SK-N-SH treated with all-trans-retinoic acid at 6 μM for 48 hours (cell line): ENCODE data around the gene LUC7L2.
"Not testable (repeated sequence)": the region's sequence is repeated elsewhere in the genome, so short reads cannot be mapped to it uniquely, and the experiment has no call there.

Source experiments
- ATAC-seq: fragments of 200-7000 bp; cut with Tn5 transposase; 3 replicates; pipeline ENCODE4 v1.9.1; 2020; ENCODE audit warnings: mild to moderate bottlenecking, moderate library complexity
- ARNTL ChIP-seq: fragments of 450-650 bp; formaldehyde crosslinking; IDR thresholded peaks from 2 replicates; pipeline ENCODE4 v1.5.0; 2020; ENCODE audit warnings: low read depth, mild to moderate bottlenecking, moderate library complexity, borderline replicate concordance
- BACH2 ChIP-seq: fragments of 250-450 bp; sonication (Bioruptor Pico); IDR thresholded peaks from 2 replicates; pipeline ENCODE4 v1.9.0; 2021; ENCODE audit warnings: mild to moderate bottlenecking, borderline replicate concordance
- CREB5 ChIP-seq: fragments of 250-450 bp; sonication (Bioruptor Pico); IDR thresholded peaks from 2 replicates; pipeline ENCODE4 v1.5.1; 2020; ENCODE audit warnings: low read depth, mild to moderate bottlenecking, moderate library complexity
- CSDC2 ChIP-seq: fragments of 250-450 bp; sonication (Bioruptor Pico); IDR thresholded peaks from 2 replicates; pipeline ENCODE4 v1.5.0; 2020; ENCODE audit warnings: mild to moderate bottlenecking, moderate library complexity
- CSRNP3 ChIP-seq: fragments of 250-450 bp; sonication (Bioruptor Pico); IDR thresholded peaks from 2 replicates; pipeline ENCODE4 v1.5.1; 2021; ENCODE audit warnings: mild to moderate bottlenecking, moderate library complexity
- ESRRG ChIP-seq: fragments of 250-450 bp; sonication (Bioruptor Pico); IDR thresholded peaks from 2 replicates; pipeline ENCODE4 v1.6.1; 2021; ENCODE audit warnings: mild to moderate bottlenecking
- GLIS3 ChIP-seq: fragments of 250-450 bp; sonication (Bioruptor Pico); IDR thresholded peaks from 2 replicates; pipeline ENCODE4 v1.5.0; 2020; ENCODE audit warnings: mild to moderate bottlenecking, moderate library complexity
- ISL1 ChIP-seq: fragments of 250-450 bp; sonication (Bioruptor Pico); IDR thresholded peaks from 2 replicates; pipeline ENCODE4 v2.1.2; 2022; ENCODE audit warnings: mild to moderate bottlenecking, moderate library complexity
- OSR1 ChIP-seq: fragments of 250-450 bp; sonication (Bioruptor Pico); IDR thresholded peaks from 2 replicates; pipeline ENCODE4 v1.8.0; 2022; ENCODE audit warnings: moderate library complexity, mild to moderate bottlenecking, inconsistent platforms
- POU6F1 ChIP-seq: fragments of 250-450 bp; sonication (Bioruptor Pico); IDR thresholded peaks from 2 replicates; pipeline ENCODE4 v1.8.0; 2021; ENCODE audit warnings: low read depth, mild to moderate bottlenecking, moderate library complexity, borderline replicate concordance
- PPARA ChIP-seq: fragments of 250-450 bp; sonication (Bioruptor Pico); IDR thresholded peaks from 2 replicates; pipeline ENCODE4 v1.5.0; 2020; ENCODE audit warnings: mild to moderate bottlenecking, borderline replicate concordance
- RARB ChIP-seq: fragments of 250-450 bp; sonication (Bioruptor Pico); IDR thresholded peaks from 2 replicates; pipeline ENCODE4 v1.8.0; 2021; ENCODE audit warnings: mild to moderate bottlenecking, moderate library complexity
- SNAI2 ChIP-seq: fragments of 250-450 bp; sonication (Bioruptor Pico); IDR thresholded peaks from 2 replicates; pipeline ENCODE4 v1.5.0; 2020; ENCODE audit warnings: mild to moderate bottlenecking, moderate library complexity
- TCF4 ChIP-seq: fragments of 250-450 bp; sonication (Bioruptor Pico); IDR thresholded peaks from 2 replicates; pipeline ENCODE4 v1.8.0; 2021; ENCODE audit warnings: mild to moderate bottlenecking, moderate library complexity, borderline replicate concordance
- TOX ChIP-seq: fragments of 250-450 bp; sonication (Bioruptor Pico); IDR thresholded peaks from 2 replicates; pipeline ENCODE4 v1.8.0; 2021; ENCODE audit warnings: mild to moderate bottlenecking, moderate library complexity, borderline replicate concordance
- TSHZ2 ChIP-seq: fragments of 250-450 bp; sonication (Bioruptor Pico); IDR thresholded peaks from 2 replicates; pipeline ENCODE4 v1.5.0; 2020; ENCODE audit warnings: mild to moderate bottlenecking, moderate library complexity
- ZC3H10 ChIP-seq: fragments of 250-450 bp; sonication (Bioruptor Pico); IDR thresholded peaks from 2 replicates; pipeline ENCODE4 v1.5.1; 2021; ENCODE audit warnings: mild to moderate bottlenecking, moderate library complexity
- ZFP3 ChIP-seq: fragments of 250-450 bp; sonication (Bioruptor Pico); IDR thresholded peaks from 2 replicates; pipeline ENCODE4 v1.5.0; 2020; ENCODE audit warnings: mild to moderate bottlenecking, moderate library complexity
- ZFP30 ChIP-seq: fragments of 450-650 bp; formaldehyde crosslinking; IDR thresholded peaks from 2 replicates; pipeline ENCODE4 v1.5.0; 2022; ENCODE audit warnings: mild to moderate bottlenecking, moderate library complexity
- ZNF70 ChIP-seq: fragments of 450-650 bp; formaldehyde crosslinking; IDR thresholded peaks from 2 replicates; pipeline ENCODE4 v1.5.0; 2020; ENCODE audit warnings: mild to moderate bottlenecking, moderate library complexity
- ZNF8 ChIP-seq: fragments of 450-650 bp; formaldehyde crosslinking; IDR thresholded peaks from 2 replicates; pipeline ENCODE4 v1.5.0; 2020; ENCODE audit warnings: mild to moderate bottlenecking, moderate library complexity

Gene LUC7L2

GRCh38 chr7:139330333-139331030 is 29.2 kb upstream of the LUC7L2 start:
- no peak for ATAC-seq
- no peak for TF ChIP-seq POU6F1
- no peak for TF ChIP-seq GLIS3
- TF ChIP-seq CSRNP3 (CRISPR knock-in tag): no peak
- no peak for TF ChIP-seq ARNTL (CRISPR knock-in tag)
- TF ChIP-seq BACH2 (CRISPR knock-in tag): no peak
- TF ChIP-seq ZNF8 (CRISPR knock-in tag): no peak
- no peak for TF ChIP-seq SNAI2 (CRISPR knock-in tag)
- no peak for TF ChIP-seq TOX (CRISPR knock-in tag)
- no peak for TF ChIP-seq ZC3H10 (CRISPR knock-in tag)
- no peak for TF ChIP-seq TCF4 (CRISPR knock-in tag)
- TF ChIP-seq ESRRG: no peak
- no peak for TF ChIP-seq TSHZ2 (CRISPR knock-in tag)
- no peak for TF ChIP-seq ZFP3 (CRISPR knock-in tag)
- TF ChIP-seq ISL1 (CRISPR knock-in tag): no peak
- no peak for TF ChIP-seq ZFP30 (CRISPR knock-in tag)
- TF ChIP-seq PPARA (CRISPR knock-in tag): no peak

- TF ChIP-seq POU6F1: no peak
- no peak for TF ChIP-seq SNAI2 (CRISPR knock-in tag)
- no peak for TF ChIP-seq OSR1 (CRISPR knock-in tag)
- TF ChIP-seq TCF4 (CRISPR knock-in tag): no peak
- TF ChIP-seq TOX (CRISPR knock-in tag): no peak
- no peak for TF ChIP-seq CSDC2 (CRISPR knock-in tag)
- TF ChIP-seq GLIS3: no peak
- no peak for TF ChIP-seq ZNF8 (CRISPR knock-in tag)
- no peak for TF ChIP-seq RARB (CRISPR knock-in tag)
- TF ChIP-seq ZNF70: no peak
- no peak for TF ChIP-seq CSRNP3 (CRISPR knock-in tag)
- TF ChIP-seq ESRRG: no peak
- no peak for TF ChIP-seq ZFP30 (CRISPR knock-in tag)
- TF ChIP-seq ISL1 (CRISPR knock-in tag): no peak
- TF ChIP-seq ARNTL (CRISPR knock-in tag): no peak
- no peak for TF ChIP-seq CREB5
- TF ChIP-seq ZFP3 (CRISPR knock-in tag): no peak
- TF ChIP-seq BACH2 (CRISPR knock-in tag): no peak
- ATAC-seq: no peak
These were observed 26.9 kb upstream of the LUC7L2 start for GRCh38 chr7:139332697-139333359.

- not testable (repeated sequence) for ATAC-seq
These were observed 26.3 kb upstream of the LUC7L2 start for GRCh38 chr7:139333443-139333842.
